ENCODE results near the gene MXRA7. TPM values are rescaled to one million over a fixed set of nuclear protein-coding genes. Genes with fewer than 3 reads are reported as not detected.
A peak's percentile ranks its signal among the peaks of the same experiment; 100 is the strongest.
"Not testable (repeated sequence)": the region's sequence is repeated elsewhere in the genome, so short reads cannot be mapped to it uniquely, and the experiment has no call there.

Gene MXRA7
- total RNA-seq, 6 experiments from 2014 or later, result 180 to 259 (median 192) TPM

- H3K36me3 Mint-ChIP-seq (ENCODE audit: low read depth), result peaks cover 36% of the 10 kb centered on the region
Observed at GRCh38 chr17:76742958-76743357, 32.2 kb upstream of the MXRA7 start.

GRCh38 chr17:76740329-76741118 lies 29.8 kb upstream of the MXRA7 start:
- peaks cover 31% of the 10 kb centered on the region for H3K36me3 Mint-ChIP-seq (ENCODE audit: low read depth)
- no peak overlapping the region for H3K4me3 Mint-ChIP-seq
- H3K9me3 Mint-ChIP-seq, result peaks cover 4% of the 10 kb centered on the region; the same call in 1 of the 2 replicates
- H3K27ac Mint-ChIP-seq, result no peak overlapping the region
- TF ChIP-seq CTCF (IDR thresholded peaks at IDR 0.05), result no peak
- no peak for DNase-seq
- peaks cover 23% of the 10 kb centered on the region for H3K4me1 Mint-ChIP-seq (ENCODE audit: low read depth)
- peaks cover 11% of the 10 kb centered on the region for H3K27me3 Mint-ChIP-seq (ENCODE audit: insufficient read depth)

More at GRCh38 chr17:76742958-76743357, 32.2 kb upstream of the MXRA7 start:
- no peak overlapping the region for H3K4me3 Mint-ChIP-seq
- no peak for TF ChIP-seq CTCF (IDR thresholded peaks at IDR 0.05)
- H3K4me1 Mint-ChIP-seq (ENCODE audit: low read depth), result peaks cover 30% of the 10 kb centered on the region
- H3K27me3 Mint-ChIP-seq (ENCODE audit: insufficient read depth), result no peaks in the 10 kb centered on the region
- no peak overlapping the region for H3K27ac Mint-ChIP-seq
- DNase-seq, result no peak
- H3K9me3 Mint-ChIP-seq, result peaks cover 8% of the 10 kb centered on the region; the same call in 1 of the 2 replicates

GRCh38 chr17:76739568-76740115 lies 28.9 kb upstream of the MXRA7 start:
- H3K36me3 Mint-ChIP-seq (ENCODE audit: low read depth), result peaks cover 31% of the 10 kb centered on the region
- not testable (repeated sequence) for H3K27ac Mint-ChIP-seq, H3K9me3 Mint-ChIP-seq, DNase-seq
- peak overlapping the region; percentile 96 for H3K4me3 Mint-ChIP-seq
- H3K27me3 Mint-ChIP-seq (ENCODE audit: insufficient read depth), result peaks cover 13% of the 10 kb centered on the region
- H3K4me1 Mint-ChIP-seq (ENCODE audit: low read depth), result peaks cover 31% of the 10 kb centered on the region

- Mint-ChIP-seq H3K36me3 (ENCODE audit: low read depth) (peaks cover 35% of the 10 kb centered on the region), H3K9me3 (no peaks in the 10 kb centered on the region), H3K4me3 (peak overlapping the region; percentile 96), H3K27me3 (ENCODE audit: insufficient read depth) (peaks cover 15% of the 10 kb centered on the region), H3K4me1 (ENCODE audit: low read depth) (peaks cover 43% of the 10 kb centered on the region), H3K27ac (peak overlapping the region; percentile 98)
- no peak for DNase-seq
- TF ChIP-seq CTCF (IDR thresholded peaks at IDR 0.05), result no peak
Observed at GRCh38 chr17:76738468-76738850, 27.7 kb upstream of the MXRA7 start.

- Mint-ChIP-seq H3K4me3 (peak within 1 kb of the TSS; percentile 96), H3K4me1 (ENCODE audit: low read depth) (peaks cover 48% of the 10 kb centered on the region), H3K36me3 (ENCODE audit: low read depth) (peaks cover 39% of the 10 kb centered on the region), H3K9me3 (no peaks in the 10 kb centered on the region), H3K27me3 (ENCODE audit: insufficient read depth) (peaks cover 15% of the 10 kb centered on the region), H3K27ac (peak within 1 kb of the TSS; percentile 98)
- peak; percentile 92 for DNase-seq
- no peak for TF ChIP-seq CTCF (IDR thresholded peaks at IDR 0.05)
Observed at GRCh38 chr17:76737676-76738467, 27.1 kb upstream of the MXRA7 start, which contains the start of gene MFSD11. Gene MFSD11, plus strand, starts transcription at chr17:76738119. Its CDS starts 234 bp downstream, at chr17:76738353.
